HG03565 (cell line): ENCODE measurements around the gene CELF5.

Experiments
- ATAC-seq: cut with Tn5 transposase; IDR thresholded peaks from one replicate; pipeline ENCODE4 v1.9.1; 2021; ENCODE audit warnings: mild to moderate bottlenecking, moderate library complexity; ENCODE audit not compliant: unreplicated experiment

CELF5 gene

GRCh38 chr19:3236272-3236671 lies 11.8 kb downstream of the CELF5 start:
- ATAC-seq: no peak

- ATAC-seq: no peak
Observed at GRCh38 chr19:3238066-3238561, 13.7 kb downstream of the CELF5 start.

GRCh38 chr19:3239367-3239766 lies 14.9 kb downstream of the CELF5 start:
- no peak for ATAC-seq

GRCh38 chr19:3243819-3244700 lies 19.6 kb downstream of the CELF5 start:
- ATAC-seq: no peak

GRCh38 chr19:3245050-3245449 lies 20.6 kb downstream of the CELF5 start:
- ATAC-seq: no peak

GRCh38 chr19:3248728-3249326 lies 24.4 kb downstream of the CELF5 start:
- no peak for ATAC-seq

- no peak for ATAC-seq
Observed at GRCh38 chr19:3249408-3249807, 24.9 kb downstream of the CELF5 start.

- no peak for ATAC-seq
Observed at GRCh38 chr19:3250675-3251074, 26.2 kb downstream of the CELF5 start.

GRCh38 chr19:3251229-3251628 lies 26.8 kb downstream of the CELF5 start:
- no peak for ATAC-seq

- ATAC-seq: no peak
Observed at GRCh38 chr19:3252650-3253049, 28.2 kb downstream of the CELF5 start.

GRCh38 chr19:3253270-3253669 lies 28.8 kb downstream of the CELF5 start:
- ATAC-seq: no peak

GRCh38 chr19:3254520-3254919 lies 30.1 kb downstream of the CELF5 start:
- ATAC-seq: no peak

GRCh38 chr19:3257071-3257470 lies 32.6 kb downstream of the CELF5 start:
- ATAC-seq: no peak

- ATAC-seq: no peak
Observed at GRCh38 chr19:3262362-3262761, 37.9 kb downstream of the CELF5 start.

- ATAC-seq: no peak
Observed at GRCh38 chr19:3263866-3264265, 39.4 kb downstream of the CELF5 start.

GRCh38 chr19:3265432-3265831 lies 41.0 kb downstream of the CELF5 start:
- no peak for ATAC-seq

- no peak for ATAC-seq
Observed at GRCh38 chr19:3266092-3266693, 41.7 kb downstream of the CELF5 start.

GRCh38 chr19:3266792-3267514 lies 42.5 kb downstream of the CELF5 start:
- no peak for ATAC-seq

- no peak for ATAC-seq
Observed at GRCh38 chr19:3268326-3268725, 43.9 kb downstream of the CELF5 start.

- no peak for ATAC-seq
Observed at GRCh38 chr19:3268763-3269162, 44.3 kb downstream of the CELF5 start.
